ENCODE data around the gene MEIOB.

- TF ChIP-seq, protein P1, sequence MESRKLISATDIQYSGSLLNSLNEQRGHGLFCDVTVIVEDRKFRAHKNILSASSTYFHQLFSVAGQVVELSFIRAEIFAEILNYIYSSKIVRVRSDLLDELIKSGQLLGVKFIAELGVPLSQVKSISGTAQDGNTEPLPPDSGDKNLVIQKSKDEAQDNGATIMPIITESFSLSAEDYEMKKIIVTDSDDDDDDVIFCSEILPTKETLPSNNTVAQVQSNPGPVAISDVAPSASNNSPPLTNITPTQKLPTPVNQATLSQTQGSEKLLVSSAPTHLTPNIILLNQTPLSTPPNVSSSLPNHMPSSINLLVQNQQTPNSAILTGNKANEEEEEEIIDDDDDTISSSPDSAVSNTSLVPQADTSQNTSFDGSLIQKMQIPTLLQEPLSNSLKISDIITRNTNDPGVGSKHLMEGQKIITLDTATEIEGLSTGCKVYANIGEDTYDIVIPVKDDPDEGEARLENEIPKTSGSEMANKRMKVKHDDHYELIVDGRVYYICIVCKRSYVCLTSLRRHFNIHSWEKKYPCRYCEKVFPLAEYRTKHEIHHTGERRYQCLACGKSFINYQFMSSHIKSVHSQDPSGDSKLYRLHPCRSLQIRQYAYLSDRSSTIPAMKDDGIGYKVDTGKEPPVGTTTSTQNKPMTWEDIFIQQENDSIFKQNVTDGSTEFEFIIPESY (IDR thresholded peaks at IDR 0.05; ENCODE audit: borderline replicate concordance, low read depth), result no peak
- no peak for TF ChIP-seq CTCF (IDR thresholded peaks at IDR 0.05)
- no peak for TF ChIP-seq RAD21 (IDR thresholded peaks at IDR 0.05; ENCODE audit: low read length)
- no peak for TF ChIP-seq CHD2 (IDR thresholded peaks at IDR 0.05; ENCODE audit: low read length, partially characterized antibody)
- TF ChIP-seq YY1 (IDR thresholded peaks at IDR 0.05; ENCODE audit: low read depth), result no peak
Measured at GRCh38 chr16:1794908-1795666, 76.9 kb downstream of the MEIOB start.

Data from SK-N-SH (cell line).